Mesodermal cell (in vitro differentiated cells): ENCODE results near the gene GYG2.

Source experiments
- H3K27ac ChIP-seq: 2 replicates; pipeline ENCODE4 v1.7.0; 2013; ENCODE audit warnings: mild to moderate bottlenecking, low read depth, low read length, moderate library complexity; ENCODE audit not compliant: severe bottlenecking
- H3K36me3 ChIP-seq: 2 replicates; pipeline ENCODE4 v1.7.1; 2013; ENCODE audit warnings: mild to moderate bottlenecking, low read length, moderate library complexity; ENCODE audit not compliant: control insufficient read depth, insufficient read depth
- H3K4me1 ChIP-seq: one replicate; pipeline ENCODE4 v1.7.1; 2013; ENCODE audit warnings: mild to moderate bottlenecking, low read length; ENCODE audit not compliant: insufficient read depth, control insufficient read depth, poor library complexity, severe bottlenecking
- H3K4me3 ChIP-seq: 2 replicates; pipeline ENCODE4 v1.7.0; 2013; ENCODE audit warnings: low read length, control low read depth, mild to moderate bottlenecking; ENCODE audit not compliant: insufficient read depth, poor library complexity, severe bottlenecking; ENCODE audit errors: extremely low read depth
- H3K9me3 ChIP-seq: 2 replicates; pipeline ENCODE4 v1.7.1; 2013; ENCODE audit warnings: mild to moderate bottlenecking, low read length, moderate library complexity; ENCODE audit not compliant: control insufficient read depth
- WGBS, 2 experiments: methylation state at CpG; one replicate each; pipeline ENCODE4 v1.1.5; 2013; ENCODE audit warnings: missing lambda C conversion rate in 2 of 2; ENCODE audit not compliant: insufficient coverage in 2 of 2; 5-methylcytosine and 5-hydroxymethylcytosine counted together

The GYG2 gene

GRCh38 chrX:2837961-2838360, 9.2 kb downstream of the GYG2 start:
- Histone ChIP-seq H3K9me3 (peaks cover 5% of the 10 kb centered on the region), H3K27ac (no peak overlapping the region), H3K36me3 (peaks cover 8% of the 10 kb centered on the region), H3K4me1 (no peaks in the 10 kb centered on the region), H3K4me3 (no peak overlapping the region)
- no CpG with 5 or more reads among the region's 2 CpGs for WGBS, 2 experiments

GRCh38 chrX:2840961-2841360, 12.2 kb downstream of the GYG2 start:
- no peak overlapping the region for H3K27ac ChIP-seq

GRCh38 chrX:2841537-2841936, 12.8 kb downstream of the GYG2 start:
- peaks cover 14% of the 10 kb centered on the region for H3K36me3 ChIP-seq
- H3K4me1 ChIP-seq = no peaks in the 10 kb centered on the region
- WGBS, 2 experiments = 79 to 93% methylated on average over 2 to 6 of the region's 9 CpGs
- no peak overlapping the region for H3K4me3 ChIP-seq
- no peak overlapping the region for H3K27ac ChIP-seq
- H3K9me3 ChIP-seq = peaks cover 5% of the 10 kb centered on the region

More at GRCh38 chrX:2840961-2841360, 12.2 kb downstream of the GYG2 start:
- H3K4me1 ChIP-seq = no peaks in the 10 kb centered on the region
- H3K4me3 ChIP-seq = no peak overlapping the region
- H3K9me3 ChIP-seq = peaks cover 5% of the 10 kb centered on the region
- 75 to 88% methylated on average over 1 of the region's 1 CpG for WGBS, 2 experiments
- peaks cover 14% of the 10 kb centered on the region for H3K36me3 ChIP-seq

GRCh38 chrX:2846992-2847391, 18.3 kb downstream of the GYG2 start:
- Histone ChIP-seq H3K4me1 (peaks cover 4% of the 10 kb centered on the region), H3K4me3 (no peak overlapping the region), H3K9me3 (no peaks in the 10 kb centered on the region), H3K27ac (no peak overlapping the region), H3K36me3 (peaks cover 7% of the 10 kb centered on the region)

GRCh38 chrX:2848871-2849301, 20.2 kb downstream of the GYG2 start:
- WGBS, 2 experiments = 35 to 73% methylated on average over 2 to 5 of the region's 9 CpGs
- peaks cover 9% of the 10 kb centered on the region for H3K36me3 ChIP-seq
- peak overlapping the region; percentile 88 for H3K27ac ChIP-seq
- peaks cover 4% of the 10 kb centered on the region for H3K4me1 ChIP-seq
- H3K9me3 ChIP-seq = no peaks in the 10 kb centered on the region
- H3K4me3 ChIP-seq = no peak overlapping the region

- H3K9me3 ChIP-seq = no peaks in the 10 kb centered on the region
- peaks cover 4% of the 10 kb centered on the region for H3K4me1 ChIP-seq
- H3K36me3 ChIP-seq = peaks cover 32% of the 10 kb centered on the region
- WGBS, 2 experiments = 97 to 98% methylated on average over 4 to 12 of the region's 21 CpGs
- H3K27ac ChIP-seq = no peak overlapping the region
- H3K4me3 ChIP-seq = no peak overlapping the region
Measured at GRCh38 chrX:2854918-2855317, 26.2 kb downstream of the GYG2 start.

GRCh38 chrX:2855761-2856160, 27.0 kb downstream of the GYG2 start:
- H3K9me3 ChIP-seq = no peaks in the 10 kb centered on the region
- H3K4me3 ChIP-seq = no peak overlapping the region
- H3K27ac ChIP-seq = no peak overlapping the region
- peaks cover 32% of the 10 kb centered on the region for H3K36me3 ChIP-seq
- WGBS, 2 experiments = 96% methylated on average over 2 of the region's 2 CpGs; no CpG with 5 or more reads in 1 of the 2 experiments
- peaks cover 2% of the 10 kb centered on the region for H3K4me1 ChIP-seq

- Histone ChIP-seq H3K4me1 (no peaks in the 10 kb centered on the region), H3K4me3 (no peak overlapping the region), H3K27ac (no peak overlapping the region), H3K36me3 (peaks cover 40% of the 10 kb centered on the region), H3K9me3 (no peaks in the 10 kb centered on the region)
- WGBS, 2 experiments = no CpG with 5 or more reads among the region's 3 CpGs
Measured at GRCh38 chrX:2857566-2857965, 28.8 kb downstream of the GYG2 start.

- H3K4me3 ChIP-seq = no peak overlapping the region
- WGBS, 2 experiments = no CpG with 5 or more reads among the region's 1 CpG
- H3K36me3 ChIP-seq = peaks cover 39% of the 10 kb centered on the region
- H3K4me1 ChIP-seq = peaks cover 3% of the 10 kb centered on the region
- no peak overlapping the region for H3K27ac ChIP-seq
- no peaks in the 10 kb centered on the region for H3K9me3 ChIP-seq
Measured at GRCh38 chrX:2859197-2859797, 30.6 kb downstream of the GYG2 start.

- no peak overlapping the region for H3K4me3 ChIP-seq
- H3K27ac ChIP-seq = no peak overlapping the region
- H3K4me1 ChIP-seq = peaks cover 3% of the 10 kb centered on the region
- peaks cover 37% of the 10 kb centered on the region for H3K36me3 ChIP-seq
- no peaks in the 10 kb centered on the region for H3K9me3 ChIP-seq
- 96 to 97% methylated on average over 4 of the region's 9 CpGs for WGBS, 2 experiments
Measured at GRCh38 chrX:2862404-2862803, 33.7 kb downstream of the GYG2 start.

- peaks cover 3% of the 10 kb centered on the region for H3K4me1 ChIP-seq
- peaks cover 31% of the 10 kb centered on the region for H3K36me3 ChIP-seq
- WGBS, 2 experiments = 17 to 39% methylated on average over 2 to 3 of the region's 6 CpGs
- no peak overlapping the region for H3K4me3 ChIP-seq
- no peaks in the 10 kb centered on the region for H3K9me3 ChIP-seq
- H3K27ac ChIP-seq = peak overlapping the region; percentile 16
Measured at GRCh38 chrX:2863646-2864045, 34.9 kb downstream of the GYG2 start.
